Measurements from ENCODE around the gene HNRNPK.

- no peak for TF ChIP-seq GATA3 (IDR thresholded peaks at IDR 0.05; ENCODE audit: low read depth, low read length)
- TF ChIP-seq GATA2 (IDR thresholded peaks at IDR 0.05; ENCODE audit: low read depth, low read length), result no peak
Observed at GRCh38 chr9:83977196-83977595, 2.8 kb downstream of the HNRNPK start.

Measured in SH-SY5Y (cell line).